Neuronal stem cell (in vitro differentiated cells): ENCODE results near the gene SERPINC1.
A peak's percentile ranks its signal among the peaks of the same experiment; 100 is the strongest.
"Not testable (repeated sequence)": the region's sequence is repeated elsewhere in the genome, so short reads cannot be mapped to it uniquely, and the experiment has no call there.

Experiments
- DNase-seq: peaks from one replicate; pipeline ENCODE4 v3.0.0-alpha.2; 2013; ENCODE audit warnings: low spot score
- H2AFZ ChIP-seq: one replicate; pipeline ENCODE4 v1.6.1; 2013; ENCODE audit warnings: mild to moderate bottlenecking, low read length, inconsistent platforms
- H2AK5ac ChIP-seq: 2 replicates; pipeline ENCODE4 v1.6.1; 2013; ENCODE audit warnings: low read depth, mild to moderate bottlenecking, inconsistent platforms, low read length, moderate library complexity, mixed read lengths
- H2BK120ac ChIP-seq: 2 replicates; pipeline ENCODE4 v1.6.1; 2013; ENCODE audit warnings: low read depth, mild to moderate bottlenecking, inconsistent platforms, low read length, moderate library complexity, mixed read lengths
- H2BK12ac ChIP-seq: one replicate; pipeline ENCODE4 v1.6.1; 2013; ENCODE audit warnings: low read length, inconsistent platforms
- H2BK15ac ChIP-seq: 2 replicates; pipeline ENCODE4 v1.6.1; 2013; ENCODE audit warnings: mild to moderate bottlenecking, low read length, inconsistent platforms, mixed read lengths
- H2BK5ac ChIP-seq: one replicate; pipeline ENCODE4 v1.6.1; 2013; ENCODE audit warnings: inconsistent platforms, mild to moderate bottlenecking, low read length, moderate library complexity
- H3K14ac ChIP-seq: one replicate; pipeline ENCODE4 v1.6.1; 2013; ENCODE audit warnings: low read length, inconsistent platforms
- H3K18ac ChIP-seq: 2 replicates; pipeline ENCODE4 v1.6.1; 2013; ENCODE audit warnings: low read length, inconsistent platforms
- H3K23ac ChIP-seq: 2 replicates; pipeline ENCODE4 v1.6.1; 2013; ENCODE audit warnings: low read depth, mild to moderate bottlenecking, mixed read lengths, low read length, inconsistent platforms; ENCODE audit not compliant: poor library complexity
- H3K27ac ChIP-seq: replicated peaks from 3 replicates; pipeline ENCODE4 v1.5.1; 2013; ENCODE audit warnings: low read length, inconsistent platforms
- H3K27me3 ChIP-seq, 3 experiments: 2 replicates each; pipeline ENCODE4 v1.6.1; 2013; ENCODE audit warnings: low read length in 3 of 3, mild to moderate bottlenecking in 2 of 3, inconsistent platforms in 1 of 3, low read depth in 1 of 3, mixed read lengths in 1 of 3, moderate library complexity in 1 of 3; ENCODE audit not compliant: control insufficient read depth in 3 of 3, insufficient read depth in 3 of 3
- H3K36me3 ChIP-seq, 2 donors: replicated peaks in 1 of 2; 2 replicates each; pipeline ENCODE4 v1.6.1; 2013; ENCODE audit warnings: low read length in 2 of 2; ENCODE audit not compliant: control insufficient read depth in 2 of 2, insufficient read depth in 2 of 2
- H3K4ac ChIP-seq: 2 replicates; pipeline ENCODE4 v1.6.1; 2013; ENCODE audit warnings: inconsistent platforms, mild to moderate bottlenecking, low read length, moderate library complexity
- H3K4me1 ChIP-seq, 2 donors: 1 replicate in 1 of 2; 2 replicates in 1 of 2; pipeline ENCODE4 v1.6.1; 2013; ENCODE audit warnings: low read length in 2 of 2, low read depth in 1 of 2; ENCODE audit not compliant: control insufficient read depth in 2 of 2, insufficient read depth in 1 of 2
- H3K4me2 ChIP-seq: one replicate; pipeline ENCODE4 v1.6.1; 2013; ENCODE audit warnings: mild to moderate bottlenecking, low read length, inconsistent platforms; ENCODE audit not compliant: insufficient read depth, poor library complexity, severe bottlenecking
- H3K4me3 ChIP-seq, 2 donors: 2 replicates each; pipeline ENCODE4 v1.5.1; 2013; ENCODE audit warnings: low read length in 2 of 2, mild to moderate bottlenecking in 2 of 2, inconsistent platforms in 1 of 2, moderate library complexity in 1 of 2
- H3K79me1 ChIP-seq: one replicate; pipeline ENCODE4 v1.6.1; 2013; ENCODE audit warnings: low read depth, mild to moderate bottlenecking, inconsistent platforms, low read length, moderate library complexity
- H3K9ac ChIP-seq: one replicate; pipeline ENCODE4 v1.6.1; 2013; ENCODE audit warnings: mild to moderate bottlenecking, low read depth, low read length, inconsistent platforms; ENCODE audit not compliant: poor library complexity
- H3K9me3 ChIP-seq, 2 donors: replicated peaks in 1 of 2; 2 replicates each; pipeline versions ENCODE3 to v1.6.1; 2013; ENCODE audit warnings: low read length in 2 of 2, mild to moderate bottlenecking in 2 of 2, inconsistent platforms in 1 of 2, low read depth in 1 of 2, mixed read lengths in 1 of 2, moderate library complexity in 1 of 2; ENCODE audit not compliant: control insufficient read depth in 2 of 2, insufficient read depth in 1 of 2
- H4K8ac ChIP-seq: one replicate; pipeline ENCODE4 v1.6.1; 2013; ENCODE audit warnings: low read depth, mild to moderate bottlenecking, inconsistent platforms, low read length, moderate library complexity
- H4K91ac ChIP-seq: one replicate; pipeline ENCODE4 v1.6.1; 2013; ENCODE audit warnings: low read length, low read depth, mild to moderate bottlenecking, inconsistent platforms; ENCODE audit not compliant: poor library complexity
- WGBS, 2 donors: extraction: QIAGEN DNeasy Blood & Tissue Kit; methylation state at CpG; one replicate each; pipeline ENCODE4 v1.1.7; 2013; ENCODE audit warnings: missing lambda C conversion rate in 2 of 2, mixed read lengths in 1 of 2; ENCODE audit not compliant: insufficient read length in 2 of 2, insufficient replicate concordance in 1 of 2; ENCODE audit errors: extremely low coverage in 2 of 2; 5-methylcytosine and 5-hydroxymethylcytosine counted together

SERPINC1 gene

DNA sequence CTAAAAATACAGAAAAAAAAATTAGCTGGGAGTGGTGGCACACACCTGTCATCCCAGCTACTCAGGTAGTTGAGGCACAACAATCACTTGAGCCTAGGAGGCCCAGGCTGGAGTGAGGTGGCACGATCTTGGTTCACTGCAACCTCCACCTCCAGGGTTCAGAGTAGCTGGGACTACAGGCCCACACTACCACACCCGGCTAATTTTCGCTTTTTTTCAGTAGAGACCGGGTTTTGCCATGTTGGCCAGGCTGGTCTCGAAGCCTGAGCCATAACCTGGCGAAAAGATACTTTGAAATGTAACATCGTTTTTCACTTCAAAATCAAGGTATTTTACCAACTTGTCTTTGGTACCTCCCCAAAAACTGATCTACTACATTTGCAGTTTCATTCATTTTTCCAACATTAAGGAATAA is 55.4 kb downstream of the SERPINC1 start:
- no CpG with 5 or more reads among the region's 7 CpGs for WGBS, 2 donors
- Histone ChIP-seq H3K4me1 (peaks cover 4 to 8% of the 10 kb centered on the region in 2 donors), H2BK15ac (no peak overlapping the region), H3K4ac (no peak overlapping the region), H4K8ac (no peak overlapping the region), H3K18ac (no peak overlapping the region), H3K27ac (no peak overlapping the region), H2AFZ (no peak overlapping the region), H2BK12ac (no peak overlapping the region), H3K23ac (peak overlapping the region; percentile 74), H3K9me3 (no peaks in the 10 kb centered on the region), H3K4me3 (no peak overlapping the region), H2AK5ac (no peak overlapping the region), H3K9ac (no peak overlapping the region), H3K36me3 (peaks cover 18 to 91% of the 10 kb centered on the region in 2 donors), H2BK5ac (no peak overlapping the region), H3K14ac (no peak overlapping the region), H4K91ac (no peak overlapping the region), H3K27me3 (no peaks in the 10 kb centered on the region), H2BK120ac (no peak overlapping the region), H3K4me2 (no peak overlapping the region), H3K79me1 (no peaks in the 10 kb centered on the region)
- DNase-seq: no peak

DNA sequence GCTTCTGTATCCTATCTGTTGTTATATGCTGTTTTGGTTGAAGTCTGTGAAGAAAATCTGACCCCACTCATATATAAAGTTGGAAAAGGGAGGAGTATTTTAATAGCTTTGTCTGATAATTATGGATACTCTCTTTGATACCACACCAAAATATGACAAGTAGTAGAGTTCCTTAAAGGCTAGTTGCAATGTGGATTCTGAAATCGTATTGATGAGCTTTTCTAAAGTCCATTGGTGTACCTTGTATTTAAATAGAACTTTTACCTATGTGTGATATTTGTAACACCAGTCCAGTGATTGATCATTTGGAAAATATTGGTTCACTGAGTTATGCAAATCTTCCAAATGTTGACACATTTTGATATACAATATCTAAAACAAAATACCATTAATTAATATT is 57.1 kb downstream of the SERPINC1 start:
- H2BK120ac ChIP-seq: no peak overlapping the region
- no peak overlapping the region for H4K91ac ChIP-seq
- DNase-seq: no peak
- H3K27me3 ChIP-seq: no peaks in the 10 kb centered on the region
- H3K4me3 ChIP-seq: no peak overlapping the region
- H2BK5ac ChIP-seq: no peak overlapping the region
- H3K36me3 ChIP-seq: peaks cover 16 to 91% of the 10 kb centered on the region in 2 donors
- H2BK12ac ChIP-seq: no peak overlapping the region
- H3K14ac ChIP-seq: no peak overlapping the region
- no peak overlapping the region for H3K27ac ChIP-seq
- no peak overlapping the region for H2AK5ac ChIP-seq
- no peaks in the 10 kb centered on the region for H3K9me3 ChIP-seq
- WGBS, 2 donors: no CpG with 5 or more reads among the region's 1 CpG
- H3K23ac ChIP-seq: no peak overlapping the region
- H4K8ac ChIP-seq: no peak overlapping the region
- H3K79me1 ChIP-seq: no peaks in the 10 kb centered on the region
- H3K9ac ChIP-seq: no peak overlapping the region
- H3K4ac ChIP-seq: no peak overlapping the region
- no peak overlapping the region for H3K4me2 ChIP-seq
- no peak overlapping the region for H2AFZ ChIP-seq
- H3K18ac ChIP-seq: no peak overlapping the region
- H3K4me1 ChIP-seq: peaks cover 0 to 2% of the 10 kb centered on the region in 2 donors
- H2BK15ac ChIP-seq: no peak overlapping the region

DNA sequence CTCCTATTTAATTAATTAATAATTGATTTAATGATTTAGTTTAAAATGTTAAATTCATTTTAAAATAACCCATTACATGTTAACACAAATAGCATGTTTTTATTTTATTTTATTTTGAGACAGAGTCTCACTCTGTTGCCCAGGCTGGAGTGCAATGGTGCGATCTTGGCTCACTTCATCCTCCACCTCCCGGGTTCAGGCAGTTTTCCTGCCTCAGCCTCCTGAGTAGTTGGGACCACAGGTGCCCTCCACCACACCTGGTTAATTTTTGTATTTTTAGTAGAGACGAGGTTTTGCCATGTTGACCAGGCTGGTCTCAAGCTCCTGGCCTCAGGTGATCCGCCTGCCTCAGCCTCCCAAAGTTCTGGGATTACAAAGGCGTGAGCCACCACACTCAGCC is 57.6 kb downstream of the SERPINC1 start:
- H3K27me3 ChIP-seq, H3K23ac ChIP-seq: not testable (repeated sequence)

DNA sequence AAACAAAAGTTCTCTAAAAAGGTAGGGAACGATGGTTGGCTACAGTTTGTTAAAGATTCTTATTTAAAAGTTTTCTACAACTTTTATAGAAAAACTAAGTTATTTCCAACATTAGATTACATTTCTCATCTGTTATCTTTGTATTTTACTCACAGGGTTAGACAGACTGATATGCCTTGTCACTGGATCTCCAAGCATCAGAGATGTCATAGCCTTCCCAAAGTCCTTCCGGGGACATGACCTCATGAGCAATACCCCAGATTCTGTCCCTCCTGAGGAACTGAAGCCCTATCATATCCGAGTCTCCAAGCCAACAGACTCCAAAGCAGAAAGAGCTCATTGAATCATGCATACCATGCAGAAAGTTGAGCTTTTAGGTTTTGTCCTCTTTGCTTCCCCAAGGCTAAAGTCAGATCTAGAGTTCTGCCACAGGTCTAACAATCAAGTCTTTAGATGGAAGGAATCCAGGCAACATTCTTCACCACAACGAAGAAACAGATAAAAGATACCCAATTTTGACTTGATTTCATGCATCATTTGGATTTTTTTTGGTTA is 59.7 kb downstream of the SERPINC1 start:
- H3K9ac ChIP-seq: no peak overlapping the region
- H3K79me1 ChIP-seq: no peaks in the 10 kb centered on the region
- no peak overlapping the region for H2BK120ac ChIP-seq
- no peak overlapping the region for H4K91ac ChIP-seq
- no peak overlapping the region for H3K4me2 ChIP-seq
- H3K9me3 ChIP-seq: no peaks in the 10 kb centered on the region
- H4K8ac ChIP-seq: no peak overlapping the region
- peaks cover 10 to 91% of the 10 kb centered on the region in 2 donors for H3K36me3 ChIP-seq
- no peak overlapping the region for H3K4ac ChIP-seq
- DNase-seq: no peak
- no peak overlapping the region for H2BK5ac ChIP-seq
- no peak overlapping the region for H2BK12ac ChIP-seq
- no peak overlapping the region for H2BK15ac ChIP-seq
- no peak overlapping the region for H3K23ac ChIP-seq
- peaks cover 0 to 8% of the 10 kb centered on the region in 2 donors for H3K4me1 ChIP-seq
- WGBS, 2 donors: no CpG with 5 or more reads among the region's 4 CpGs
- no peak overlapping the region for H3K18ac ChIP-seq
- no peak overlapping the region for H3K4me3 ChIP-seq
- no peak overlapping the region for H3K14ac ChIP-seq
- no peaks in the 10 kb centered on the region for H3K27me3 ChIP-seq
- H3K27ac ChIP-seq: no peak overlapping the region
- no peak overlapping the region for H2AFZ ChIP-seq
- no peak overlapping the region for H2AK5ac ChIP-seq

More for the DNA sequence above, 57.6 kb downstream of the SERPINC1 start:
- not testable (repeated sequence) for H4K8ac ChIP-seq, H3K9ac ChIP-seq, H3K4ac ChIP-seq, H3K9me3 ChIP-seq, H3K4me2 ChIP-seq, H2AK5ac ChIP-seq, H3K79me1 ChIP-seq, H2BK15ac ChIP-seq, H3K27ac ChIP-seq, H3K4me1 ChIP-seq, H4K91ac ChIP-seq, H2BK120ac ChIP-seq, H2AFZ ChIP-seq, H3K18ac ChIP-seq, H3K14ac ChIP-seq, H3K4me3 ChIP-seq, DNase-seq, H2BK12ac ChIP-seq, H2BK5ac ChIP-seq
- H3K36me3 ChIP-seq: peaks cover 12 to 91% of the 10 kb centered on the region in 2 donors
- no CpG with 5 or more reads among the region's 5 CpGs for WGBS, 2 donors
